ENCODE results near the gene ORAI3.

DNA sequence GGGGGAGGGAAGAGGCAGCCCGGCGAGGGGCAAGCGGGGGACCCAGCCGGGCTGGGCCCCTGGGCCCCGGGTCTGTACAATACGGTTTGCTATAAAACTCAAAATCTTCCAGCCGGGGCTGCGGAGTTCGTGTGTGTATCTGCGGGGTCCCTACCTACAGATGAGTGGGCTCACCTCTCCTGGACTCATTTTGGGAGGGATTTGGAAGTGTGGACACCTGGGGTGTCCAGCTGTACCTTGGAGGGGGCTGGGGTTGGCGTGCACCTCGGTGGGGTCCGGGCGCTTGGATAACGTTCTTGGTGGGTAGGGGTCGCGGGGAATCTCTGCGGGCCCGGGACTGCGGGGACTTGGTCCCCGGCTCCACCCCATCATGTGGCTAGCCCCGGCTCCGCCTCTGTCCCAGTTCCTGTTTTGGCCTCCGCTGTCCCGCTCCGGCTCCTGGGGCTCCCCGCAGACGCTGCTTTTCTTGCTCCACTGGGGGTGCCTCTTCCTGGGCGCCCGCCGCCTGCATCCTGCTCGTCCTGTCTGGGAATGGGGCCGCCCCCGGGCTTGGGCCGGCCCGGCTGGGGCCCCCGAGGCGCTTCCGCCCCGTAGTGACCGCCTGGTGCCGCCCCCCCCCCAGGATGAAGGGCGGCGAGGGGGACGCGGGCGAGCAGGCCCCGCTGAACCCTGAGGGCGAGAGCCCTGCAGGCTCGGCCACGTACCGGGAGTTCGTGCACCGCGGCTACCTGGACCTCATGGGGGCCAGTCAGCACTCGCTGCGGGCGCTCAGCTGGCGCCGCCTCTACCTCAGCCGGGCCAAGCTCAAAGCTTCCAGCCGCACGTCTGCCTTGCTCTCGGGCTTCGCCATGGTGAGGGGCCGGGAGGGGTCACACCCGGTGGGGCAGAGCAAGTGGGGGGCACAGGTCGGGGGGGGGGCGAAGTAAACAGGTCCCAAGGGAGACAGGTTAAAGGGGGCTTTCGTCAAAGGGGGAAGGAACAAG, at the start of gene ORAI3:
- TF ChIP-seq, protein P1, sequence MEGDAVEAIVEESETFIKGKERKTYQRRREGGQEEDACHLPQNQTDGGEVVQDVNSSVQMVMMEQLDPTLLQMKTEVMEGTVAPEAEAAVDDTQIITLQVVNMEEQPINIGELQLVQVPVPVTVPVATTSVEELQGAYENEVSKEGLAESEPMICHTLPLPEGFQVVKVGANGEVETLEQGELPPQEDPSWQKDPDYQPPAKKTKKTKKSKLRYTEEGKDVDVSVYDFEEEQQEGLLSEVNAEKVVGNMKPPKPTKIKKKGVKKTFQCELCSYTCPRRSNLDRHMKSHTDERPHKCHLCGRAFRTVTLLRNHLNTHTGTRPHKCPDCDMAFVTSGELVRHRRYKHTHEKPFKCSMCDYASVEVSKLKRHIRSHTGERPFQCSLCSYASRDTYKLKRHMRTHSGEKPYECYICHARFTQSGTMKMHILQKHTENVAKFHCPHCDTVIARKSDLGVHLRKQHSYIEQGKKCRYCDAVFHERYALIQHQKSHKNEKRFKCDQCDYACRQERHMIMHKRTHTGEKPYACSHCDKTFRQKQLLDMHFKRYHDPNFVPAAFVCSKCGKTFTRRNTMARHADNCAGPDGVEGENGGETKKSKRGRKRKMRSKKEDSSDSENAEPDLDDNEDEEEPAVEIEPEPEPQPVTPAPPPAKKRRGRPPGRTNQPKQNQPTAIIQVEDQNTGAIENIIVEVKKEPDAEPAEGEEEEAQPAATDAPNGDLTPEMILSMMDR (IDR thresholded peaks at IDR 0.05), result no peak
- peak; percentile 27; the same call in 1 of the 2 replicates for TF ChIP-seq POLR2A (IDR thresholded peaks at IDR 0.05; ENCODE audit: low read length)
- TF ChIP-seq EP300 (IDR thresholded peaks at IDR 0.05), result no peak
- TF ChIP-seq SREBF2 (IDR thresholded peaks at IDR 0.05), result no peak
- TF ChIP-seq, protein P2, sequence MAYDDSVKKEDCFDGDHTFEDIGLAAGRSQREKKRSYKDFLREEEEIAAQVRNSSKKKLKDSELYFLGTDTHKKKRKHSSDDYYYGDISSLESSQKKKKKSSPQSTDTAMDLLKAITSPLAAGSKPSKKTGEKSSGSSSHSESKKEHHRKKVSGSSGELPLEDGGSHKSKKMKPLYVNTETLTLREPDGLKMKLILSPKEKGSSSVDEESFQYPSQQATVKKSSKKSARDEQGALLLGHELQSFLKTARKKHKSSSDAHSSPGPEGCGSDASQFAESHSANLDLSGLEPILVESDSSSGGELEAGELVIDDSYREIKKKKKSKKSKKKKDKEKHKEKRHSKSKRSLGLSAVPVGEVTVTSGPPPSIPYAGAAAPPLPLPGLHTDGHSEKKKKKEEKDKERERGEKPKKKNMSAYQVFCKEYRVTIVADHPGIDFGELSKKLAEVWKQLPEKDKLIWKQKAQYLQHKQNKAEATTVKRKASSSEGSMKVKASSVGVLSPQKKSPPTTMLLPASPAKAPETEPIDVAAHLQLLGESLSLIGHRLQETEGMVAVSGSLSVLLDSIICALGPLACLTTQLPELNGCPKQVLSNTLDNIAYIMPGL (CRISPR knock-in tag; IDR thresholded peaks at IDR 0.05; ENCODE audit: borderline replicate concordance), result no peak
- TF ChIP-seq CHD4 (IDR thresholded peaks at IDR 0.05; ENCODE audit: borderline replicate concordance), result no peak
- TF ChIP-seq, protein P3, sequence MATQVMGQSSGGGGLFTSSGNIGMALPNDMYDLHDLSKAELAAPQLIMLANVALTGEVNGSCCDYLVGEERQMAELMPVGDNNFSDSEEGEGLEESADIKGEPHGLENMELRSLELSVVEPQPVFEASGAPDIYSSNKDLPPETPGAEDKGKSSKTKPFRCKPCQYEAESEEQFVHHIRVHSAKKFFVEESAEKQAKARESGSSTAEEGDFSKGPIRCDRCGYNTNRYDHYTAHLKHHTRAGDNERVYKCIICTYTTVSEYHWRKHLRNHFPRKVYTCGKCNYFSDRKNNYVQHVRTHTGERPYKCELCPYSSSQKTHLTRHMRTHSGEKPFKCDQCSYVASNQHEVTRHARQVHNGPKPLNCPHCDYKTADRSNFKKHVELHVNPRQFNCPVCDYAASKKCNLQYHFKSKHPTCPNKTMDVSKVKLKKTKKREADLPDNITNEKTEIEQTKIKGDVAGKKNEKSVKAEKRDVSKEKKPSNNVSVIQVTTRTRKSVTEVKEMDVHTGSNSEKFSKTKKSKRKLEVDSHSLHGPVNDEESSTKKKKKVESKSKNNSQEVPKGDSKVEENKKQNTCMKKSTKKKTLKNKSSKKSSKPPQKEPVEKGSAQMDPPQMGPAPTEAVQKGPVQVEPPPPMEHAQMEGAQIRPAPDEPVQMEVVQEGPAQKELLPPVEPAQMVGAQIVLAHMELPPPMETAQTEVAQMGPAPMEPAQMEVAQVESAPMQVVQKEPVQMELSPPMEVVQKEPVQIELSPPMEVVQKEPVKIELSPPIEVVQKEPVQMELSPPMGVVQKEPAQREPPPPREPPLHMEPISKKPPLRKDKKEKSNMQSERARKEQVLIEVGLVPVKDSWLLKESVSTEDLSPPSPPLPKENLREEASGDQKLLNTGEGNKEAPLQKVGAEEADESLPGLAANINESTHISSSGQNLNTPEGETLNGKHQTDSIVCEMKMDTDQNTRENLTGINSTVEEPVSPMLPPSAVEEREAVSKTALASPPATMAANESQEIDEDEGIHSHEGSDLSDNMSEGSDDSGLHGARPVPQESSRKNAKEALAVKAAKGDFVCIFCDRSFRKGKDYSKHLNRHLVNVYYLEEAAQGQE (IDR thresholded peaks at IDR 0.05), result no peak
- TF ChIP-seq, protein P4, sequence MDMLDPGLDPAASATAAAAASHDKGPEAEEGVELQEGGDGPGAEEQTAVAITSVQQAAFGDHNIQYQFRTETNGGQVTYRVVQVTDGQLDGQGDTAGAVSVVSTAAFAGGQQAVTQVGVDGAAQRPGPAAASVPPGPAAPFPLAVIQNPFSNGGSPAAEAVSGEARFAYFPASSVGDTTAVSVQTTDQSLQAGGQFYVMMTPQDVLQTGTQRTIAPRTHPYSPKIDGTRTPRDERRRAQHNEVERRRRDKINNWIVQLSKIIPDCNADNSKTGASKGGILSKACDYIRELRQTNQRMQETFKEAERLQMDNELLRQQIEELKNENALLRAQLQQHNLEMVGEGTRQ (IDR thresholded peaks at IDR 0.05), result 0 out of 2 replicates have a peak, but pooled peaks have one; percentile 35
- TF ChIP-seq POLR2AphosphoS2 (conservative IDR thresholded peaks at IDR 0.05; ENCODE audit: low read length), result 0 out of 2 replicates have a peak, but pooled peaks have one; percentile 44
